Aorta (tissue), 5 donors: ENCODE measurements around the gene ARRDC1. TPM values are rescaled to one million over a fixed set of nuclear protein-coding genes. Genes with fewer than 3 reads are reported as not detected.

ENCODE experiments used
- ATAC-seq: fragments of 200-7000 bp; cut with Tn5 transposase; one replicate; pipeline ENCODE4 v1.9.1; 2022; ENCODE audit warnings: moderate library complexity; ENCODE audit not compliant: low FRiP score
- DNase-seq, 2 donors: peaks; one replicate each; pipeline ENCODE4 v3.0.0-alpha.2; 2020
- H3K27ac ChIP-seq, 2 donors: one replicate each; pipeline ENCODE4 v1.5.1; 2013; ENCODE audit warnings: low read length in 2 of 2, mild to moderate bottlenecking in 2 of 2, moderate library complexity in 2 of 2, control low read depth in 1 of 2, inconsistent platforms in 1 of 2, low read depth in 1 of 2
- H3K27me3 ChIP-seq, 2 donors: one replicate each; pipeline ENCODE4 v1.6.1; 2013; ENCODE audit warnings: control low read depth in 1 of 2, low read length in 1 of 2, mild to moderate bottlenecking in 1 of 2, moderate library complexity in 1 of 2; ENCODE audit not compliant: insufficient read depth in 2 of 2, control insufficient read depth in 1 of 2
- H3K36me3 ChIP-seq, 2 donors: one replicate each; pipeline ENCODE4 v1.6.1; 2013; ENCODE audit warnings: control low read depth in 1 of 2, low read length in 1 of 2, mild to moderate bottlenecking in 1 of 2; ENCODE audit not compliant: insufficient read depth in 2 of 2, control insufficient read depth in 1 of 2
- H3K4me1 ChIP-seq, 2 donors: one replicate each; pipeline ENCODE4 v1.6.1; 2013; ENCODE audit warnings: low read length in 2 of 2, control low read depth in 1 of 2, mild to moderate bottlenecking in 1 of 2, moderate library complexity in 1 of 2; ENCODE audit not compliant: insufficient read depth in 2 of 2, control insufficient read depth in 1 of 2
- H3K4me3 ChIP-seq, 2 donors: one replicate each; pipeline ENCODE4 v1.5.1; 2013; ENCODE audit warnings: low read length in 2 of 2, control low read depth in 1 of 2, mild to moderate bottlenecking in 1 of 2
- H3K9me3 ChIP-seq: one replicate; pipeline ENCODE4 v1.6.1; 2013; ENCODE audit warnings: mild to moderate bottlenecking, low read length; ENCODE audit not compliant: control insufficient read depth
- WGBS, 2 donors: extraction: QIAGEN DNeasy Blood & Tissue Kit; methylation state at CpG; one replicate each; pipeline ENCODE4 v1.1.7; 2013; 5-methylcytosine and 5-hydroxymethylcytosine counted together
- intact Hi-C, 2 donors: fragments of 100-400 bp; cut with DNase I; formaldehyde crosslinking; loops; one replicate each; pipeline versions ENCODE4 v1.14.2 to v1.15.0; 2022
- polyA plus RNA-seq, 2 donors: library from polyadenylated mRNA; stranded (reverse); fragments of 200-250 nt; gene quantifications; one replicate each; pipeline ENCODE4 v1.2.3, GENCODE V29; 2013
- total RNA-seq, 2 donors: library from RNA; stranded (reverse); fragmentation: NEBNext Ultra II Directional; extraction: Animal tissue kit (Norgen Biotek cat#: 25700); gene quantifications; one replicate each; pipeline ENCODE4 v1.2.1, GENCODE V29; 2021
- donor health status: healthy with polysubstance abuse.
- donor health status: Bipolar disorder and iron deficiency.
- donor health status: DM: no; HTN: no; CAD: no.
- donor health status: DM: no; HTN: no; CAD: no.
- donor health status: DM: yes; HTN: yes; CAD: no.

ARRDC1 gene
- total and polyA plus RNA-seq, 4 donors, result 20.6 to 58.9 (median 31.2) TPM

- DNase-seq, result peak; percentile 67 to 79
- Histone ChIP-seq H3K27me3 (no peaks in the 10 kb centered on the region), H3K4me3 (peak overlapping the region; percentile 29 to 45), H3K27ac (no peak overlapping the region), H3K36me3 (no peaks in the 10 kb centered on the region), H3K4me1 (no peaks in the 10 kb centered on the region), H3K9me3 (no peaks in the 10 kb centered on the region)
- 8% methylated on average over 26 to 49 of the region's 49 CpGs for WGBS, 2 donors
- intact Hi-C loops, result loop anchor here in 1 of 2 donors (10.0 kb wide), 1 partner anchor 50 kb away; the partner anchor contains the start of genes MRPL41 and PNPLA7
- no peak for ATAC-seq
These were observed 970 bp upstream of the ARRDC1 start for GRCh38 chr9:137604345-137605086.

- no peaks in the 10 kb centered on the region for H3K9me3 ChIP-seq
- H3K27ac ChIP-seq, result no peak overlapping the region
- H3K4me3 ChIP-seq, result peak overlapping the region; percentile 56 to 83
- intact Hi-C loops, result loop anchor here in 1 of 2 donors (10.0 kb wide), 1 partner anchor 51 kb away; the partner anchor contains the start of genes MRPL41 and PNPLA7
- ATAC-seq (no peak), DNase-seq (peak; percentile 65 to 80)
- WGBS, 2 donors, result 5 to 9% methylated on average over 23 to 57 of the region's 57 CpGs
- H3K27me3 ChIP-seq, result no peaks in the 10 kb centered on the region
- H3K4me1 ChIP-seq, result no peaks in the 10 kb centered on the region
- H3K36me3 ChIP-seq, result no peaks in the 10 kb centered on the region
These were observed 627 bp downstream of the ARRDC1 start for GRCh38 chr9:137606005-137606621.

- H3K27me3 ChIP-seq, result no peaks in the 10 kb centered on the region
- H3K4me1 ChIP-seq, result no peaks in the 10 kb centered on the region
- no peak overlapping the region for H3K27ac ChIP-seq
- intact Hi-C loops, result loop anchor here in 1 of 2 donors (10.0 kb wide), 1 partner anchor 52 kb away; the partner anchor contains the start of genes MRPL41 and PNPLA7
- no peaks in the 10 kb centered on the region for H3K9me3 ChIP-seq
- DNase-seq (peak; percentile 73 to 80), ATAC-seq (no peak)
- WGBS, 2 donors, result 34 to 37% methylated on average over 13 of the region's 13 CpGs
- H3K4me3 ChIP-seq, result no peak overlapping the region
- no peaks in the 10 kb centered on the region for H3K36me3 ChIP-seq
These were observed 1.2 kb downstream of the ARRDC1 start for GRCh38 chr9:137606734-137607138.

GRCh38 chr9:137607141-137607857 lies 1.8 kb downstream of the ARRDC1 start:
- Histone ChIP-seq H3K36me3 (no peaks in the 10 kb centered on the region), H3K4me3 (no peak overlapping the region), H3K4me1 (no peaks in the 10 kb centered on the region), H3K27me3 (no peaks in the 10 kb centered on the region), H3K27ac (no peak overlapping the region), H3K9me3 (no peaks in the 10 kb centered on the region)
- WGBS, 2 donors, result 51 to 60% methylated on average over 17 of the region's 17 CpGs
- no peak for DNase-seq
- no peak for ATAC-seq
- intact Hi-C loops, result loop anchor here in 1 of 2 donors (10.0 kb wide), 1 partner anchor 52 kb away; the partner anchor contains the start of genes MRPL41 and PNPLA7

- no peaks in the 10 kb centered on the region for H3K4me1 ChIP-seq
- WGBS, 2 donors, result 82 to 85% methylated on average over 6 of the region's 6 CpGs
- H3K9me3 ChIP-seq, result no peaks in the 10 kb centered on the region
- intact Hi-C loops, result no loop called here
- H3K4me3 ChIP-seq, result no peak overlapping the region
- ATAC-seq (no peak), DNase-seq (no peak)
- H3K27me3 ChIP-seq, result no peaks in the 10 kb centered on the region
- no peak overlapping the region for H3K27ac ChIP-seq
- H3K36me3 ChIP-seq, result no peaks in the 10 kb centered on the region
These were observed 5.5 kb downstream of the ARRDC1 start for GRCh38 chr9:137610944-137611343.

- DNase-seq, result peak in 1 of 2 donors; percentile 64
These were observed 6.4 kb downstream of the ARRDC1 start for GRCh38 chr9:137611623-137612609.

GRCh38 chr9:137612741-137613142 lies 7.3 kb downstream of the ARRDC1 start:
- ATAC-seq (no peak), DNase-seq (no peak)
- Histone ChIP-seq H3K27ac (no peak overlapping the region), H3K4me3 (no peak overlapping the region), H3K36me3 (no peaks in the 10 kb centered on the region), H3K4me1 (no peaks in the 10 kb centered on the region), H3K27me3 (no peaks in the 10 kb centered on the region), H3K9me3 (no peaks in the 10 kb centered on the region)
- 55 to 63% methylated on average over 8 of the region's 8 CpGs for WGBS, 2 donors
- intact Hi-C loops, result no loop called here

More at GRCh38 chr9:137611623-137612609, 6.4 kb downstream of the ARRDC1 start:
- ATAC-seq, result peak; percentile 6
- Histone ChIP-seq H3K27me3 (no peaks in the 10 kb centered on the region), H3K36me3 (no peaks in the 10 kb centered on the region), H3K27ac (no peak overlapping the region), H3K9me3 (no peaks in the 10 kb centered on the region), H3K4me1 (no peaks in the 10 kb centered on the region), H3K4me3 (no peak overlapping the region)
- intact Hi-C loops, result no loop called here
- 45 to 46% methylated on average over 21 of the region's 21 CpGs for WGBS, 2 donors

GRCh38 chr9:137613259-137613658 lies 7.8 kb downstream of the ARRDC1 start:
- H3K9me3 ChIP-seq, result no peaks in the 10 kb centered on the region
- WGBS, 2 donors, result 86 to 91% methylated on average over 5 of the region's 5 CpGs
- ATAC-seq, result no peak
- no peaks in the 10 kb centered on the region for H3K36me3 ChIP-seq
- no peaks in the 10 kb centered on the region for H3K27me3 ChIP-seq
- no peak for DNase-seq
- intact Hi-C loops, result no loop called here
- no peak overlapping the region for H3K4me3 ChIP-seq
- no peak overlapping the region for H3K27ac ChIP-seq
- no peaks in the 10 kb centered on the region for H3K4me1 ChIP-seq
